Parathyroid adenoma (tissue), 2 donors: Measurements from ENCODE around the gene ASRGL1.

Experiments used
- H2AFZ ChIP-seq: fragments of 300-600 bp; sonication (generic); one replicate; pipeline ENCODE4 v1.7.0; 2017; ENCODE audit warnings: antibody characterized with exemption, mild to moderate bottlenecking
- H3K27ac ChIP-seq: fragments of 300-600 bp; sonication (generic); one replicate; pipeline ENCODE4 v1.7.0; 2017
- H3K27me3 ChIP-seq: fragments of 300-600 bp; sonication (generic); one replicate; pipeline ENCODE4 v1.7.0; 2017; ENCODE audit warnings: low read length; ENCODE audit not compliant: control insufficient read depth, insufficient read depth
- H3K36me3 ChIP-seq: fragments of 300-600 bp; sonication (generic); one replicate; pipeline ENCODE4 v1.7.0; 2017; ENCODE audit warnings: low read length; ENCODE audit not compliant: control insufficient read depth, insufficient read depth
- H3K4me1 ChIP-seq: fragments of 300-600 bp; sonication (generic); one replicate; pipeline ENCODE4 v1.7.0; 2017; ENCODE audit warnings: control low read depth
- H3K4me2 ChIP-seq: fragments of 300-600 bp; sonication (generic); one replicate; pipeline ENCODE4 v1.7.0; 2017; ENCODE audit warnings: low read length
- H3K4me3 ChIP-seq: fragments of 300-600 bp; sonication (generic); one replicate; pipeline ENCODE4 v1.7.0; 2017; ENCODE audit warnings: low read depth, low read length
- H3K79me2 ChIP-seq: fragments of 300-600 bp; sonication (generic); one replicate; pipeline ENCODE4 v1.7.0; 2017; ENCODE audit warnings: control low read depth
- H3K9ac ChIP-seq: fragments of 300-600 bp; sonication (generic); one replicate; pipeline ENCODE4 v1.7.0; 2017; ENCODE audit warnings: mild to moderate bottlenecking
- H3K9me3 ChIP-seq: fragments of 300-600 bp; sonication (generic); one replicate; pipeline ENCODE4 v1.7.0; 2017; ENCODE audit warnings: low read length; ENCODE audit not compliant: control insufficient read depth
- CTCF ChIP-seq: fragments of 300-600 bp; sonication (generic); IDR thresholded peaks from one replicate; pipeline ENCODE4 v1.7.0; 2017; ENCODE audit warnings: antibody characterized with exemption, mild to moderate bottlenecking
- donor health status: primary hyperparathyroidism.

ASRGL1 gene

DNA sequence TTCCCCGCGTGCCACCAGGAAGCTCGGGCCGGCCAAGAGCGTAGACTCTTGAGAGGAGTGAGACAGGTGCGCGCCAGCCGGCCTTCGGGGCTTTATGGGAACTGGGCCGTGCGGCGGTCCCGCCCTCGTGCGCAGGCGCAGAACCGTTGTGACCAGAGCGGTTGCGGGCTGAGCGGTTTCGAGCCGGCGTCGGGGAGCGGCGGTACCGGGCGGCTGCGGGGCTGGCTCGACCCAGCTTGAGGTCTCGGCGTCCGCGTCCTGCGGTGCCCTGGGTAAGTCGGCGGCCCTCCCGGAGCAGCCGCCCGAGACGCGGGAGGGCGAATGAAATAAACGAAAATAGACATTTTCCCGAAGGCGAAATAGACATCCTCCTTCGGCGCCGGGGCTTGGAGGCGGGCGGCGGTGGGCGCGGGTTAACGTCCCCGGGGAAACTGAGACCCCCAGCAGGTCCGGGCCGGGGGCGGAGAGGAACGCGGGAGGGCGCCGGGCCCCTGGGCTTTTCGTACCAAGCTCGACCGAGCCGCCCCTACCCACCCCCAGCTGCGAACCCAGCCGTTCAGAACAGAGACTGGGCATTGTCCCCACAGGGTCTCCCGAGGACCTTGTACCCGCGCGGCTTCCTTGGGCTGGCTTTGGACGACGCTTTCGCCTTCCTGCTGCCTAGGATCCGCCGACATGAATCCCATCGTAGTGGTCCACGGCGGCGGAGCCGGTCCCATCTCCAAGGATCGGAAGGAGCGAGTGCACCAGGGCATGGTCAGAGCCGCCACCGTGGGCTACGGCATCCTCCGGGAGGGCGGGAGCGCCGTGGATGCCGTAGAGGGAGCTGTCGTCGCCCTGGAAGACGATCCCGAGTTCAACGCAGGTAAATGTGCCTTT, at the start of gene ASRGL1:
Gene ASRGL1, plus strand, starts transcription at position 146 of the 879 bp plus-strand sequence. Its CDS starts 530 bp downstream, at position 676.
- no peaks in the 10 kb centered on the region for H3K36me3 ChIP-seq
- peak within 1 kb of the TSS; percentile 87 for H2AFZ ChIP-seq
- H3K4me1 ChIP-seq: no peaks in the 10 kb centered on the region
- H3K27ac ChIP-seq: no peak within 1 kb of the TSS
- H3K27me3 ChIP-seq: no peaks in the 10 kb centered on the region
- no peaks in the 10 kb centered on the region for H3K9me3 ChIP-seq
- H3K79me2 ChIP-seq: no peaks in the 10 kb centered on the region
- H3K4me3 ChIP-seq: peak within 1 kb of the TSS; percentile 62
- peak within 1 kb of the TSS; percentile 79 for H3K4me2 ChIP-seq
- H3K9ac ChIP-seq: no peak within 1 kb of the TSS
- TF ChIP-seq CTCF: no peak

DNA sequence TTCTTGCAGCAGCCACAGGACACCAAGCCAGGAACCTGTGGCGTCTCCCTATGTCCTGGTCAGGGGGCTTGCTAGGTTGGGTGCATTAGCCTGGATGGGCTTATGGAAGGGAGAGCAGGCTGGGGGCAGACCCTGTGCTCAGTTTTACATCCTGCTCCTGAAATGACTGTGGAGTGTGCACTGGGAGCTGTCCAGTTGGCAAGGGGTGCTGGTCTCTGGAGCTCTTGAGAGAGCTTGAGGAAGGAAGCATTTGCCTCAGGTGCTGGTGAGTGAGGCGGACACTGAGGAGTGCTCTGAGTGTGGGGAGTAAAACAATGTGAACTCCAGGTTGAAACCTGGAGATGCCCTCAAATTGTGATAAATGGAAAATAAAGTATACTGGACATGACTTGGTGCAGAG, 41.7 kb upstream of the ASRGL1 start:
- Histone ChIP-seq H3K79me2 (no peaks in the 10 kb centered on the region), H3K4me3 (no peak overlapping the region), H3K9ac (no peak overlapping the region), H3K27ac (no peak overlapping the region), H3K9me3 (no peaks in the 10 kb centered on the region), H3K4me1 (no peaks in the 10 kb centered on the region), H3K27me3 (no peaks in the 10 kb centered on the region), H3K4me2 (no peak overlapping the region), H2AFZ (no peak overlapping the region), H3K36me3 (no peaks in the 10 kb centered on the region)
- no peak for TF ChIP-seq CTCF

DNA sequence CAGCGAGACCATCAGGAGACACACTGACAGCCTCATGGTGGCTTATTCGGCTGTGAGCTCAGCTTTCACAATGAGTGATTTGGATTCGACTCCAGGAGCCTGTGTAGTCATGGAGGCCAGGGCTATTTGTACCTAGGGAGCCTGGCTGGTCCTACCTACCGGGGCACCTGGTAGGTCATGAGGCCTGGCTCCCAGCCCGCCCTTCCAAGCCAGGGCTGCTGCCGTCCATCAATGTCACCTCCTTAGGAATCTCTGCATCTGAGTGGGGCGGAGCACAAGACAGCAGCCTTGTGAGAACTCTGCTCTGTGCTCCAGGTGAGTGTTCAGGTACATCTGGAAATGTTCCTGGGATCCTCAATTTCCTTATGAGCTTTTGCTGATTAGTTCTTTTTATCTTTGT, 38.3 kb upstream of the ASRGL1 start, which contains the start of gene SCGB1D4:
Gene SCGB1D4, minus strand, starts transcription at position 101 of the 400 bp plus-strand sequence. Its CDS starts 65 bp downstream, at position 36.
- TF ChIP-seq CTCF: no peak
- H2AFZ ChIP-seq: no peak within 1 kb of the TSS
- no peak within 1 kb of the TSS for H3K9ac ChIP-seq
- H3K36me3 ChIP-seq: no peaks in the 10 kb centered on the region
- no peaks in the 10 kb centered on the region for H3K79me2 ChIP-seq
- H3K27me3 ChIP-seq: no peaks in the 10 kb centered on the region
- H3K4me1 ChIP-seq: no peaks in the 10 kb centered on the region
- H3K9me3 ChIP-seq: no peaks in the 10 kb centered on the region
- no peak within 1 kb of the TSS for H3K4me2 ChIP-seq
- H3K4me3 ChIP-seq: no peak within 1 kb of the TSS
- no peak within 1 kb of the TSS for H3K27ac ChIP-seq

GRCh38 chr11:62306227-62306626, 31.0 kb upstream of the ASRGL1 start:
- H3K4me2 ChIP-seq: no peak overlapping the region
- H3K79me2 ChIP-seq: no peaks in the 10 kb centered on the region
- H3K4me3 ChIP-seq: no peak overlapping the region

More at GRCh38 chr11:62306227-62306626, 31.0 kb upstream of the ASRGL1 start:
- Histone ChIP-seq H3K36me3 (no peaks in the 10 kb centered on the region), H3K4me1 (no peaks in the 10 kb centered on the region), H2AFZ (no peak overlapping the region), H3K27me3 (no peaks in the 10 kb centered on the region), H3K9ac (no peak overlapping the region), H3K9me3 (no peaks in the 10 kb centered on the region), H3K27ac (no peak overlapping the region)
- no peak for TF ChIP-seq CTCF
